HEK293 (cell line): ENCODE results near the gene AGAP3.

Experiments used
- PRDM1 ChIP-seq: fragments of 450-650 bp; formaldehyde crosslinking; IDR thresholded peaks from 2 replicates; pipeline ENCODE4; 2016; ENCODE audit warnings: missing biosample characterization, missing genetic modification characterization
- ZNF211 ChIP-seq: fragments of 450-650 bp; formaldehyde crosslinking; IDR thresholded peaks from 2 replicates; pipeline ENCODE4 v1.5.1; 2016; ENCODE audit warnings: low read depth, missing biosample characterization, missing genetic modification characterization
- ZNF621 ChIP-seq: fragments of 450-650 bp; formaldehyde crosslinking; IDR thresholded peaks from 2 replicates; pipeline ENCODE4 v1.5.1; 2017; ENCODE audit warnings: missing biosample characterization, missing genetic modification characterization

DNA sequence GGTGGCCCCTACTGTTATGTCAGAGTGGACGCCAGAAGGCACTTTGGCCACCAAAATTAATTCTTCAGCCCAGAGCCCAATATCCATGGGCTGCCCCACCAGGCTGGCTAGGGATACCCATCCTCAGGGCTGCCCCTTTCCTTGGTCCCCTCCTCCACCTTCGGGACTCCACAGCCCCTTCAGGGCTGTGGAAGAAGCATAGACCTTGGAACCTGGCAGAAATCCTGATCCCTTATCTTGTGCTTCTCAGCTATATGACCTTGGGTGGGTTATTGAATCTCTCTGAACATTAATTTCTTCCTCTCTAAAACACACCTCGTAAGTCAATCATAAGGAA, 2.5 kb upstream of the AGAP3 start:
- TF ChIP-seq ZNF621 (no peak), PRDM1 (tag by site-specific recombination) (no peak), ZNF211 (tag by site-specific recombination) (no peak)
